Measurements from ENCODE around the gene SUCLG2.

GRCh38 chr3:67400476-67400875 lies 253.9 kb downstream of the SUCLG2 start:
- TF ChIP-seq ZFP3 (CRISPR knock-in tag; IDR thresholded peaks at IDR 0.05) (no peak), RARB (CRISPR knock-in tag; IDR thresholded peaks at IDR 0.05) (no peak), PPARA (CRISPR knock-in tag; IDR thresholded peaks at IDR 0.05; ENCODE audit: borderline replicate concordance) (no peak), TOX (CRISPR knock-in tag; IDR thresholded peaks at IDR 0.05; ENCODE audit: borderline replicate concordance) (no peak), GLIS3 (CRISPR knock-in tag; IDR thresholded peaks at IDR 0.05) (no peak), ZNF565 (CRISPR knock-in tag; conservative IDR thresholded peaks at IDR 0.05; ENCODE audit: low read depth) (no peak), CSDC2 (CRISPR knock-in tag; IDR thresholded peaks at IDR 0.05) (no peak), BACH2 (CRISPR knock-in tag; IDR thresholded peaks at IDR 0.05; ENCODE audit: borderline replicate concordance) (no peak), ZNF8 (CRISPR knock-in tag; IDR thresholded peaks at IDR 0.05) (no peak)
- TF ChIP-seq, protein P1, sequence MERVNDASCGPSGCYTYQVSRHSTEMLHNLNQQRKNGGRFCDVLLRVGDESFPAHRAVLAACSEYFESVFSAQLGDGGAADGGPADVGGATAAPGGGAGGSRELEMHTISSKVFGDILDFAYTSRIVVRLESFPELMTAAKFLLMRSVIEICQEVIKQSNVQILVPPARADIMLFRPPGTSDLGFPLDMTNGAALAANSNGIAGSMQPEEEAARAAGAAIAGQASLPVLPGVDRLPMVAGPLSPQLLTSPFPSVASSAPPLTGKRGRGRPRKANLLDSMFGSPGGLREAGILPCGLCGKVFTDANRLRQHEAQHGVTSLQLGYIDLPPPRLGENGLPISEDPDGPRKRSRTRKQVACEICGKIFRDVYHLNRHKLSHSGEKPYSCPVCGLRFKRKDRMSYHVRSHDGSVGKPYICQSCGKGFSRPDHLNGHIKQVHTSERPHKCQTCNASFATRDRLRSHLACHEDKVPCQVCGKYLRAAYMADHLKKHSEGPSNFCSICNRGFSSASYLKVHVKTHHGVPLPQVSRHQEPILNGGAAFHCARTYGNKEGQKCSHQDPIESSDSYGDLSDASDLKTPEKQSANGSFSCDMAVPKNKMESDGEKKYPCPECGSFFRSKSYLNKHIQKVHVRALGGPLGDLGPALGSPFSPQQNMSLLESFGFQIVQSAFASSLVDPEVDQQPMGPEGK (CRISPR knock-in tag; IDR thresholded peaks at IDR 0.05; ENCODE audit: borderline replicate concordance), result no peak

Data from SK-N-SH treated with all-trans-retinoic acid at 6 μM for 48 hours (cell line).